ENCODE results near the gene PSENEN.

PSENEN gene

DNA sequence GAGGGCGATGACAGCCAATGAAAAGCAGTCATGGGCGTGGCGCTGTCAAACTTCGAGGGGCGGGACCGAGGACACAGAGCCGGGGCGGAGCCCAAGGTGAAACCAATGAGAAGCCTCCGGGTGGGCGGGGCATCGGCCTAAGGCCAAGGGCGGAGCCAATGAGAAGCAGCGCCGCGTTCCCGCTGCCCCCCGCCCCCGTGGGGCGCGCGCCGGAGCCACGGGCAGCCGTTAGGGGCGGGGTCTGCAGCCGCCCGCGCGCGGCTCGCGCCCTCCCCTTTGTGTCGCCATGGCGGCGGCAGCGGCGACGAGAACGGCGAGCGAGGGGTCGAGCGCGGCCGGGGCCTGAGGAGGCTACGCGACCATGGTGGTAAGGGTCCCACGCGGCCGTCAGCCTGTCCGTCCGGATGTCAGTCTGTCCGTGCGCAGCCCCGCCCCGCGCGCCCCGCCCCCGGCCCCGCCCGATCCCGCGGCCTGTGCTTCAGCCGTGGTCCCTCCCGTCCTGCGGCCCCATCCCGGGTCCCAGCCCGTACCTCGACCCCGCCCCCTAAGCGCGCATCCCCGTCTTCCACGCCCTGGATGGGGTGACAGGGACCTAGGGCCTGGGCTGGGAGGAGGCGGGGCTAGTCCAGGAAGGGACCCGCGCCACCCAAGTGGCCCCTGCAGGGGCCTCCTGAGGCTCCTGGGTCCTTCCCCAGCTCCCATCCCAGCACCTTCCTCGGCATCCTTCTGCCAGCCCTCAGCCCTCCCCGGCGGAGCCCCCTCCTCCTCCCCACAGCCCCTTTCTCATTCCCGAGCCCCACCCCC is 30.0 kb downstream of the PSENEN start, which contains the start of gene ARHGAP33:
Gene ARHGAP33, plus strand, starts transcription at position 267 of the 804 bp plus-strand sequence. Its CDS starts 95 bp downstream, at position 362.
- Histone ChIP-seq H3K27me3 (ENCODE audit: control insufficient read depth in 1 of 2, insufficient read depth in 1 of 2, low read length in 2 of 2) (no peaks in the 10 kb centered on the region), H3K4me3 (ENCODE audit: insufficient read depth in 1 of 2, low read depth in 1 of 2, low read length in 2 of 2) (peak within 1 kb of the TSS; percentile 79 to 96), H2AK5ac (ENCODE audit: low read length, severe bottlenecking) (no peak within 1 kb of the TSS), H3K27ac (ENCODE audit: low read length, poor library complexity, severe bottlenecking) (no peak within 1 kb of the TSS), H3K9ac (ENCODE audit: low read length) (peak within 1 kb of the TSS; percentile 76), H2AFZ (ENCODE audit: low read depth, low read length) (peak within 1 kb of the TSS; percentile 80), H3K4ac (ENCODE audit: low read depth in 1 of 2, low read length in 2 of 2) (no peak within 1 kb of the TSS), H3K23ac (ENCODE audit: low read length in 2 of 2) (no peak within 1 kb of the TSS), H3K4me2 (ENCODE audit: low read length, poor library complexity, severe bottlenecking) (peak within 1 kb of the TSS; percentile 92), H3K36me3 (ENCODE audit: control insufficient read depth in 1 of 2, insufficient read depth in 2 of 2, low read depth in 1 of 2, low read length in 2 of 2) (peaks cover 9 to 17% of the 10 kb centered on the region in 2 experiments), H2BK5ac (ENCODE audit: low read depth, low read length, poor library complexity, severe bottlenecking) (no peak within 1 kb of the TSS), H3K4me1 (ENCODE audit: control insufficient read depth, insufficient read depth, low read depth, low read length) (peaks cover 15% of the 10 kb centered on the region), H2BK120ac (ENCODE audit: low read depth, low read length) (no peak within 1 kb of the TSS), H4K91ac (ENCODE audit: low read length) (peak within 1 kb of the TSS; percentile 28), H3K18ac (ENCODE audit: low read depth in 1 of 2, low read length in 2 of 2) (peak within 1 kb of the TSS in 1 of 2 experiments; percentile 96), H2BK15ac (ENCODE audit: low read depth, poor library complexity, severe bottlenecking) (peak within 1 kb of the TSS; percentile 87), H4K8ac (ENCODE audit: low read length) (peak within 1 kb of the TSS; percentile 66), H2BK12ac (ENCODE audit: low read length in 2 of 2) (peak within 1 kb of the TSS in 1 of 2 experiments; percentile 43), H3K14ac (ENCODE audit: low read length in 2 of 2) (peak within 1 kb of the TSS in 1 of 2 experiments; percentile 88), H3K9me3 (ENCODE audit: control insufficient read depth, low read length) (no peaks in the 10 kb centered on the region), H3K79me1 (replicated peaks; ENCODE audit: low read length, poor library complexity, severe bottlenecking) (peaks cover 16% of the 10 kb centered on the region)
- DNase-seq = peak; percentile 97
- WGBS = under 1% methylated on average over 26 of the region's 82 CpGs

DNA sequence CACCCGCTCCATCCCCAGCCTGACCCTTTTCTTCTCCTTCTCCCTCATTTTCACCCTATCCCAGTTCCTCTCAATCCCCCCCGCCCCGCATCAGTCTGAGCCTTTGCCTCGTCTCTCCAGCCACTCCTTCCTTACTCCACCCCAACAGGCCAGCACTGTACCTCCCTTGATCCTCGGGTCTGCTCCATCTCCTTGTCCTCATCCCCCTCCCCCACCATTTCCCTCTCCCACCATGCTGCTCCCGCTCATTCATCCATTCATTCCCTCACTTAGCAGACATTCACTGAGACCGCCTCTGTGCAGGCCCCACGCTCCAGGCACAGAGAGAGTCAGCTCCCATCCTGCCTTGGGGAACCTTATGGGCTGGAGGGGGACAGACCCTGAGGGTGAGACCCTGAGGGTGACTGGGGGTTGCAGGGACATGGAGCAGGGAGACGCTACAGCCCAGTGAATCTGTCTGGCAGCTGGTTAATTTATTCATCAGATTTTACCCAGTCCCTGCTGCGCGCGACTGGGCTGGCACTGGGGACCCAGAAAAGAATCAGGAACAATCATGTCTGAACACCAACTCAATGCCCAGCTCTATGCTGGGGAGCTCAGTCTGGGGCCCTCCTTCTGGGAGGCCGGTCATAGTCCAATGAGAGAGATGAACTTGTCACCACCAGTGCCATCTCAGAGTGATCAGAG is 30.8 kb downstream of the PSENEN start:
- peak overlapping the region in 1 of 2 experiments; percentile 79 for H3K4me3 ChIP-seq (ENCODE audit: insufficient read depth in 1 of 2, low read depth in 1 of 2, low read length in 2 of 2)
- no peak overlapping the region for H2AFZ ChIP-seq (ENCODE audit: low read depth, low read length)
- H3K14ac ChIP-seq (ENCODE audit: low read length in 2 of 2) = no peak overlapping the region
- H3K79me1 ChIP-seq (replicated peaks; ENCODE audit: low read length, poor library complexity, severe bottlenecking) = peaks cover 16% of the 10 kb centered on the region
- H2BK120ac ChIP-seq (ENCODE audit: low read depth, low read length) = no peak overlapping the region
- H3K4ac ChIP-seq (ENCODE audit: low read depth in 1 of 2, low read length in 2 of 2) = no peak overlapping the region
- H3K9ac ChIP-seq (ENCODE audit: low read length) = peak overlapping the region; percentile 76
- H2BK12ac ChIP-seq (ENCODE audit: low read length in 2 of 2) = peak overlapping the region in 1 of 2 experiments; percentile 43
- peaks cover 15% of the 10 kb centered on the region for H3K4me1 ChIP-seq (ENCODE audit: control insufficient read depth, insufficient read depth, low read depth, low read length)
- H4K8ac ChIP-seq (ENCODE audit: low read length) = peak overlapping the region; percentile 66
- peak overlapping the region; percentile 92 for H3K4me2 ChIP-seq (ENCODE audit: low read length, poor library complexity, severe bottlenecking)
- 64% methylated on average over 12 of the region's 13 CpGs for WGBS
- H3K27ac ChIP-seq (ENCODE audit: low read length, poor library complexity, severe bottlenecking) = no peak overlapping the region
- no peak overlapping the region for H2BK5ac ChIP-seq (ENCODE audit: low read depth, low read length, poor library complexity, severe bottlenecking)
- no peak overlapping the region for H3K23ac ChIP-seq (ENCODE audit: low read length in 2 of 2)
- peak overlapping the region; percentile 28 for H4K91ac ChIP-seq (ENCODE audit: low read length)
- DNase-seq = no peak
- H3K27me3 ChIP-seq (ENCODE audit: control insufficient read depth in 1 of 2, insufficient read depth in 1 of 2, low read length in 2 of 2) = no peaks in the 10 kb centered on the region
- H2BK15ac ChIP-seq (ENCODE audit: low read depth, poor library complexity, severe bottlenecking) = no peak overlapping the region
- no peaks in the 10 kb centered on the region for H3K9me3 ChIP-seq (ENCODE audit: control insufficient read depth, low read length)
- peak overlapping the region in 1 of 2 experiments; percentile 13 for H3K18ac ChIP-seq (ENCODE audit: low read depth in 1 of 2, low read length in 2 of 2)
- peaks cover 12 to 25% of the 10 kb centered on the region in 2 experiments for H3K36me3 ChIP-seq (ENCODE audit: control insufficient read depth in 1 of 2, insufficient read depth in 2 of 2, low read depth in 1 of 2, low read length in 2 of 2)
- no peak overlapping the region for H2AK5ac ChIP-seq (ENCODE audit: low read length, severe bottlenecking)

DNA sequence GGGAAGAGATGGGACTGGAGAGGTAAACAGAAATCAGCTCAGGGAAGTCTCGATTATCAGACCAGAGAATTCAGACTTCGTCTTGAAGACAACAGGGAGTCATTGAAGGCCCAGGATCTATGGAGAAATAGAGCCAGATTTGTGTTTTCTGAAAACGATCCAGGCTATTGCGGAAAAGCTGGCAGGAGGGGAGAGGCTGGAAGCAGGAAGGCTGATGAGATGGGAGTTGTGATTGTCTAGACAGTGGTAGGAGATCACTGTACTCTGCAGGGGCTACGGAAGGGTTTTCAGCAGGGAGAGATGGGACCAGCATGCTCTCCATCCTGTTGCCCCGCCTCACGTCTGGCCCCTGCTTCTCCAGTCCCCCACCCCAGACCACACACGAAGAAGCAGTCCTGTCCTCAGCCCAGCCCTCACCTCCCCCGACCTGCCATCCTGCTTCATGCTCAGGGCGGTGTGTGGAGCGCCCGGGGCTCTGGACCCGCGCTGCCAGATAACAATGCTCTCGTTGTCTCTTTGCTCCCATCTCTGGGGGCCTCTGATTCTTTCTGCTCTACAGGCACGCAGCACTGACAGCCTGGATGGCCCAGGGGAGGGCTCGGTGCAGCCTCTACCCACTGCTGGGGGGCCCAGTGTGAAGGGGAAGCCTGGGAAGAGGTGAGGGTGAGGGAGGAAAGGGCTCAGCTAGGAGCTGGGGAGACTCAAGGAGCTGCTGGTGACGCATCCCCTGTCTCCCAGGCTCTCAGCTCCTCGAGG is 31.8 kb downstream of the PSENEN start:
- H2AK5ac ChIP-seq (ENCODE audit: low read length, severe bottlenecking) = no peak overlapping the region
- no peaks in the 10 kb centered on the region for H3K9me3 ChIP-seq (ENCODE audit: control insufficient read depth, low read length)
- peaks cover 16% of the 10 kb centered on the region for H3K79me1 ChIP-seq (replicated peaks; ENCODE audit: low read length, poor library complexity, severe bottlenecking)
- no peak overlapping the region for H3K27ac ChIP-seq (ENCODE audit: low read length, poor library complexity, severe bottlenecking)
- no peak overlapping the region for H4K8ac ChIP-seq (ENCODE audit: low read length)
- H3K23ac ChIP-seq (ENCODE audit: low read length in 2 of 2) = no peak overlapping the region
- no peak overlapping the region for H2BK12ac ChIP-seq (ENCODE audit: low read length in 2 of 2)
- H3K27me3 ChIP-seq (ENCODE audit: control insufficient read depth in 1 of 2, insufficient read depth in 1 of 2, low read length in 2 of 2) = no peaks in the 10 kb centered on the region
- H3K9ac ChIP-seq (ENCODE audit: low read length) = no peak overlapping the region
- no peak overlapping the region for H3K4me3 ChIP-seq (ENCODE audit: insufficient read depth in 1 of 2, low read depth in 1 of 2, low read length in 2 of 2)
- no peak overlapping the region for H3K4ac ChIP-seq (ENCODE audit: low read depth in 1 of 2, low read length in 2 of 2)
- 43% methylated on average over 18 of the region's 19 CpGs for WGBS
- no peak overlapping the region for H3K4me2 ChIP-seq (ENCODE audit: low read length, poor library complexity, severe bottlenecking)
- H3K18ac ChIP-seq (ENCODE audit: low read depth in 1 of 2, low read length in 2 of 2) = no peak overlapping the region
- no peak for DNase-seq
- H2AFZ ChIP-seq (ENCODE audit: low read depth, low read length) = no peak overlapping the region
- H2BK120ac ChIP-seq (ENCODE audit: low read depth, low read length) = no peak overlapping the region
- H3K4me1 ChIP-seq (ENCODE audit: control insufficient read depth, insufficient read depth, low read depth, low read length) = peaks cover 15% of the 10 kb centered on the region
- H2BK5ac ChIP-seq (ENCODE audit: low read depth, low read length, poor library complexity, severe bottlenecking) = no peak overlapping the region
- H3K36me3 ChIP-seq (ENCODE audit: control insufficient read depth in 1 of 2, insufficient read depth in 2 of 2, low read depth in 1 of 2, low read length in 2 of 2) = peaks cover 14 to 35% of the 10 kb centered on the region in 2 experiments
- no peak overlapping the region for H3K14ac ChIP-seq (ENCODE audit: low read length in 2 of 2)
- no peak overlapping the region for H2BK15ac ChIP-seq (ENCODE audit: low read depth, poor library complexity, severe bottlenecking)
- H4K91ac ChIP-seq (ENCODE audit: low read length) = no peak overlapping the region

Data from mesenchymal stem cell (in vitro differentiated cells and primary cell).